ENCODE results near the gene HIF1AN. TPM values are rescaled to one million over a fixed set of nuclear protein-coding genes. Genes with fewer than 3 reads are reported as not detected.

HIF1AN gene
- total RNA-seq, 4 donors from 2014 or later: 21.6 to 25.7 (median 24.0) TPM

GRCh38 chr10:100522107-100522801 lies 13.5 kb upstream of the HIF1AN start:
- peak overlapping the region in 1 of 4 donors; percentile 23 for H3K27ac ChIP-seq
- peaks cover 21 to 22% of the 10 kb centered on the region in 2 donors for H3K4me1 ChIP-seq
- H3K27me3 ChIP-seq: no peaks in the 10 kb centered on the region
- intact Hi-C loops (cut with DNase I; ENCODE audit: low total_unique reads): no loop called here
- DNase-seq (no peak), ATAC-seq (no peak)
- TF ChIP-seq POLR2A (IDR thresholded peaks at IDR 0.05): no peak
- TF ChIP-seq CTCF (IDR thresholded peaks at IDR 0.05 in 4 of 5, conservative IDR thresholded peaks at IDR 0.05 in 1 of 5): no peak
- H3K36me3 ChIP-seq: peaks cover 0 to 45% of the 10 kb centered on the region in 2 donors
- no peaks in the 10 kb centered on the region for H3K9me3 ChIP-seq
- in situ Hi-C loops (cut with MboI; ENCODE audit: low sequenced_read_pairs in 4 of 4): loop anchor here in 2 of 4 donors (5.0 to 25.0 kb wide), 2 partner anchors 85 to 185 kb away; partner anchors contain the start of genes PKD2L1 (in 1 of the 2) and SCD (in 1 of the 2)
- no peak overlapping the region for H3K4me3 ChIP-seq

GRCh38 chr10:100522945-100523344 lies 12.8 kb upstream of the HIF1AN start:
- TF ChIP-seq CTCF (IDR thresholded peaks at IDR 0.05 in 4 of 5, conservative IDR thresholded peaks at IDR 0.05 in 1 of 5) (no peak), POLR2A (IDR thresholded peaks at IDR 0.05) (no peak)
- Histone ChIP-seq H3K27me3 (no peaks in the 10 kb centered on the region), H3K9me3 (no peaks in the 10 kb centered on the region), H3K27ac (no peak overlapping the region), H3K4me1 (peaks cover 20 to 22% of the 10 kb centered on the region in 2 donors), H3K4me3 (no peak overlapping the region), H3K36me3 (peaks cover 0 to 46% of the 10 kb centered on the region in 2 donors)
- no peak for ATAC-seq
- intact Hi-C loops (cut with DNase I; ENCODE audit: low total_unique reads): no loop called here
- no peak for DNase-seq
- in situ Hi-C loops (cut with MboI; ENCODE audit: low sequenced_read_pairs in 4 of 4): loop anchor here in 2 of 4 donors (5.0 to 25.0 kb wide), 2 partner anchors 86 to 186 kb away; partner anchors contain the start of genes PKD2L1 (in 1 of the 2) and SCD (in 1 of the 2)

GRCh38 chr10:100524206-100524605 lies 11.5 kb upstream of the HIF1AN start:
- Histone ChIP-seq H3K4me1 (peaks cover 18 to 21% of the 10 kb centered on the region in 2 donors), H3K27me3 (no peaks in the 10 kb centered on the region), H3K27ac (no peak overlapping the region), H3K9me3 (no peaks in the 10 kb centered on the region), H3K36me3 (peaks cover 0 to 46% of the 10 kb centered on the region in 2 donors), H3K4me3 (no peak overlapping the region)
- TF ChIP-seq POLR2A (IDR thresholded peaks at IDR 0.05) (no peak), CTCF (IDR thresholded peaks at IDR 0.05 in 4 of 5, conservative IDR thresholded peaks at IDR 0.05 in 1 of 5) (no peak)
- in situ Hi-C loops (cut with MboI; ENCODE audit: low sequenced_read_pairs in 4 of 4): loop anchor here in 2 of 4 donors (5.0 to 25.0 kb wide), 2 partner anchors 87 to 187 kb away; partner anchors contain the start of genes PKD2L1 (in 1 of the 2) and SCD (in 1 of the 2)
- DNase-seq: no peak
- no peak for ATAC-seq
- intact Hi-C loops (cut with DNase I; ENCODE audit: low total_unique reads): no loop called here

- Histone ChIP-seq H3K9me3 (no peaks in the 10 kb centered on the region), H3K27me3 (no peaks in the 10 kb centered on the region), H3K4me1 (peaks cover 17 to 21% of the 10 kb centered on the region in 2 donors), H3K27ac (no peak overlapping the region), H3K4me3 (no peak overlapping the region), H3K36me3 (peaks cover 0 to 46% of the 10 kb centered on the region in 2 donors)
- ATAC-seq: no peak
- TF ChIP-seq CTCF (IDR thresholded peaks at IDR 0.05 in 4 of 5, conservative IDR thresholded peaks at IDR 0.05 in 1 of 5): no peak
- TF ChIP-seq POLR2A (IDR thresholded peaks at IDR 0.05): no peak
- intact Hi-C loops (cut with DNase I; ENCODE audit: low total_unique reads): no loop called here
- in situ Hi-C loops (cut with MboI; ENCODE audit: low sequenced_read_pairs in 4 of 4): loop anchor here in 2 of 4 donors (5.0 to 25.0 kb wide), 2 partner anchors 87 to 187 kb away; partner anchors contain the start of genes PKD2L1 (in 1 of the 2) and SCD (in 1 of the 2)
- DNase-seq: no peak
Observed at GRCh38 chr10:100524638-100525037, 11.1 kb upstream of the HIF1AN start.
